MM.1S (cell line): ENCODE results near the gene ACTL6B.

Experiments
- CTCF ChIP-seq: fragments of 300-600 bp; sonication (generic); IDR thresholded peaks from 2 replicates; pipeline ENCODE4 v1.5.1; 2016; ENCODE audit warnings: antibody characterized with exemption, low read length, mixed read lengths
- EZH2 ChIP-seq: fragments of 300-600 bp; sonication (generic); optimal IDR thresholded peaks from 2 replicates; pipeline ENCODE3; 2017; ENCODE audit warnings: low read depth, mild to moderate bottlenecking, antibody characterized with exemption, low read length, mixed read lengths
- EZH2phosphoT487 ChIP-seq: fragments of 300-600 bp; sonication (generic); IDR thresholded peaks from 2 replicates; pipeline ENCODE4 v1.6.1; 2018; ENCODE audit warnings: antibody characterized with exemption, low read length

- no peak for TF ChIP-seq CTCF
- TF ChIP-seq EZH2phosphoT487 = no peak
- no peak for TF ChIP-seq EZH2
Observed at GRCh38 chr7:100600730-100601038, 55.6 kb downstream of the ACTL6B start.
